Hematopoietic multipotent progenitor cell treated with erythropoietin and hydrocortisone succinate and interleukin-3 and kit ligand, for 6 days (in vitro differentiated cells): ENCODE results near the gene KLK14.

Source experiments
- DNase-seq: peaks from one replicate; pipeline ENCODE4 v3.0.0-alpha.2; 2015

KLK14 gene

DNA sequence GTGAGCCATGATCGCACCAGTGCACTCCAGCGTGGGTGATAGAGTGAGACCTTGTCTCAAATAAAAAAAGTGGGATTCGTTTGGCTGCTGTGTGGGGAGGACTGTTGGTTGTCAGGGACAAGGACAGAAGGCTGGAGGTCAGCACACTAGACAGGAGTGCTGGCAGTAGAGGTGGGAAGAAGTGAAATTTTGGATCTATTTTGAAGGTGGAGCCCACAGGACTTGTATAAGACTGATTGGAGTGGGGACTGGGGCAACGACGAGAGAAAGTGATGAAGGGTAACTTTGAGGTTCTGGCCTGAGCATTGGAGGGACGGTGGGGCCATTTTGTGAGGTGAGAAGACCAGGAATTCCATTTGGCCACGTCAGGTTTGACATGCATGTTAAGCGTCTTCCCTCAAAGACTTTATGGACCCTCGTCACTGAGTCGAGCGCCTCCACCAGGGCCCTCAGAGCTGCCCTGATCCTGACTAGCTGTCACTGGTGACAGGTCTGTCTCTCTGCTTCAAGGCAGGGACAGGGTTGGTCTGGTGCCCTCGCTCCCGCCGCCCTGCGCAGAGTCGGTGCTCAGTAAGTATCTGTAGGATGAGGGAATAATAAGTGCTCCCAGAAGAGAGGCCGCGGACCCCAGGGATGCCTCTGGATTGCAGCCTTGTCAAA is 24.8 kb upstream of the KLK14 start:
- DNase-seq, result no peak

DNA sequence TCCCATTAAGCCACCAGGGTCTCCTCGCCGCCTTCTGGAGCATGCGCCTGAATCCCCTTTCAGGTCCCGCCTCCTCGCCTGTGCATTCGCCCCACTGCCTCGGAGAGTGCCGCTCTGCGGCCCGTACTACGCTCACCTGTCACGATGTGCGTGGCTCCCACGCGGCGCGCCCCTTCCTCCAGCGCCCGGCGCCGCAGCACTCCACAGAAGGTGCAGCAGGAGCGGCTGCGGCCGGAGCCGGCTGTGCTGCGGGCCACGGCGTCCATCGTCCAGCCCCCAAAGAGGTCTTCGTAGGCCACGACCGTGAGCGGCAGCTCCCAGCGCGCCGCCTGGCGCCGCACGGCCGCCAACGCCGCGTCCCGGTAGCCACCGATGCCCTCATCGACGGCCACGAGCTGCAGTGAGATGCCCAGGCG is 21.2 kb upstream of the KLK14 start:
- no peak for DNase-seq

DNA sequence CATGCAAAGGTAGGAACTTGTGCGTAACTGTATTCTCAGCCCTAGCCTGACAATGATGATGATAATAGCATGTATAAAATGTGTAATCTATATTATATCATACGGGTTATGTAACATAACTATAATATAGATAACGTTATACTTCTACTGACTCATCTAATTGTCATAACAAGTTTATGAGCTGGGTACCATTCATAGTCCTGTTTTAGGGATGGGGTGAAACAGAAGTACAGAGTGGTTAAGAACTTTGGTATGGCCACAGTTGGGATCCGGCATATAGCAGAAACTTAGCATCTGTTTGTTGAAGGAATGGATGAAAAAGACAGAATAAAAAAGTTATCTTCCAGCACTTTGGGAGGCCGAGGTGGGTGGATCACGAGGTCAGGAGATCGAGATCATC is 20.3 kb upstream of the KLK14 start:
- no peak for DNase-seq

DNA sequence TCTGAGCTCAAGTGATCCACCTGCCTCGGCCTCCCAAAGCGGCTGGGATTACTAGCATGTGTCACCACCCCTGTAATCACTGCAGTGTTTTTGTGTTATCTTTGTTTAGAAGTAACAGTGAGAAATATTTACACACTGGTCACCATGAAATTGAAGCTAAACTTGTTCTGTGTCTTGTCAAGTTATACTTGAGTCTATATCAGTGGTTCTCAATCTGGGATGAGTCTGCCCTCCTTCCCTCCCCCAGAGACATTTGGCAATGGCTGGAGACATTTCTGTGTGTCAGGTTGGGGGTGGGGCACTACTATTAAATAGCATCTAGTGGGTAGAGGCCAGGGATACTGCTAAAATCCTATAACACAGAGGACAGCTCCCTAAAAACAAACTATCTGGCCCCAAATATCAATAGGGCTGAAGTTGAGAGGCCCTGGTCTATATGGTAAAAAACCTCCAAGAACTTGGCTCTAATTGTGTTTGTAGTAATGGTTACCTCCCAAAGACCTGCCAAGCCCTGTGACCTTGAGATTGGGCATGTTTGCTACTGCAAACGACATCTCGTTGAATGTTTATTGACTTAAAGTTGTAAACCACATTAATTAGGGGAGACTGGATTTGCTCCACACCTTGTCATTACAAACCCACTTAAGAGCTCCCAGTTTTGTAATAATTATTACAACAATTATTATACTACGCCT is 18.6 kb upstream of the KLK14 start:
- no peak for DNase-seq

DNA sequence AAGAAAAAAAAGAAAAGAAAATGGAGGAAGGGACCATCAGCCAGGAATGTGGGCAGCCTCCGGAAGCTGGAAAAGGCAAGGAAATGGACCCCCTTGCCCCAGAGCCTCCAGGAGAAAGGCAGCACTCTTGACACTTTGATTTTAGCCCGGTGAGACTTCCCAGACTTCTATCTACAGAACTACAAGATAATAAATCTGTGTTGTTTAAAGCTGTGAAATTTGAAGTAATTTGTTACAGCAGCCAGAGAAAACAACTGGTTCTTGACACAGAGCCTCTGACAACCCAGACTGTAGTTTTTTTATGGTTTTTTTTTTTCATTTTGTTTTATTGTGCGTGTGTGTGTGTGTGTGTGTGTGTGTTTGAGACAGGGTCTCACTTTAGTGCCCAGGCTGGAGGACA is 17.9 kb upstream of the KLK14 start:
- DNase-seq, result no peak

DNA sequence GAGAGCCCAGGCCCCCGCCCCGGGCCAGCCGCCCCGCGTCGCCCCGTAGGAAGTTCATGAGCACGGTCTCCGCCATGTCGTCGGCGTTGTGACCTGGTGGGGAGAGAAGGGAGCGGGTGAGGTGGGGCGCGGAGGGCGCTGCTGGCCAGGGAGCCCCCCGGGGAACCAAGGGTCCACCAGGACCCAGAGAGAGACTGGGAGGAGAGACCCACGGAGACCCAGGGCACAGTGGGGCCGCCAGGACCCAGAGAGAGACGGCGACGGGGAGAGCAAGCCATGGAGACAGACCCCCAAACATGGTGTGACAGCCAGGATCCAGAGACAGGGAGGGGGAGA is 16.3 kb upstream of the KLK14 start:
- no peak for DNase-seq

DNA sequence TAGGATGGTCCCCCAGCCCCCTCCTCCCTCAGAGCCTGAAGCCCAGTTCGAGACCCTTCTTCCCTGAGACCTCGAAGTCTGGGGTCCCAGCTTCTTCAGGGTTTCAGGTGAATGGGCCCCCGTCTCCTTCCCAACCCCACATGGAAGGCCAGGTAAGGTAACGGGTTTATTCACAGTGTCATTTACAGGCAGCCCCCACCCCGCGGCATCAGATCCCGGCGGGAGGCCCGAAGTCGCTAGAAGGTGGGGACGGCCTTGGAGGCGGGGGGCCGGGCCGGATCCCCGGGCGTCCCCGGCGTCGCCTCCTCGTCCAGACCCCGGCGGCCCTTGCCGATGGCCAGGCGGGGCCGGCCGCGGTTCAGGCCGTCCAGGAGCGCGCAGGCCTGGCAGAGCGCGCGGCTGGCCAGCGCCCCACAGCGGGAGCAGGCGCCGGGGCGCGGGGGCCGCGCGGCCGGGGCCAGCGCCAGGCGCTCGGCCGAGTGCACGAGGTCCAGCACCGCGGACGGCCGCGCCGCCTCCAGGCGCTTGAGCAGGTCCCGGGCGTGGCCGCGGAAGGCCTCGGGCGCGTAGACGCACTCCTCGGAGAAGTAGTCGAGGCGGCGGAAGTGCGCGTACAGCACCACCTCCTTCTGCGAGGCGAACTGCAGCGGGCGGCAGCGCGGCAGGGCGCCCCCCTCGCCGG is 15.8 kb upstream of the KLK14 start:
- peak; percentile 17 for DNase-seq

DNA sequence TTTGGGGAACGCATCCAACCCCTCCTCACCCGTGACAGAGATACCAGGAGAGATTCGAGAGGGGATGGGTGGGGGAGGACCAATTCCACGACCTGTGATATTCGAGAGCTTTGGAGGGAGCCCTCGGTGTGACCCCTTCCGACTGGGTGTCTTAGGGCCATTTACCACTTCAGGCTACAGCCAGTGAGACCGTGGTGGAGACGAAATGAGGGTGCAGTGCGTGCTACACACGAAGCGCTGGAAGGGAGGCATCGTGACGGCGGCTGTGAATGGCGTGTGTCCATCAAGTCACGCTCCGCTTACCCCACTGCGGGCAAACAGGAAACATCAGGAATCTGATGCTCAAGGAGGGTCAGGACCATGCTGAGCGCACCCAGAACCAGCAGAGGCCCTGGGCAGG is 15.1 kb upstream of the KLK14 start:
- no peak for DNase-seq

DNA sequence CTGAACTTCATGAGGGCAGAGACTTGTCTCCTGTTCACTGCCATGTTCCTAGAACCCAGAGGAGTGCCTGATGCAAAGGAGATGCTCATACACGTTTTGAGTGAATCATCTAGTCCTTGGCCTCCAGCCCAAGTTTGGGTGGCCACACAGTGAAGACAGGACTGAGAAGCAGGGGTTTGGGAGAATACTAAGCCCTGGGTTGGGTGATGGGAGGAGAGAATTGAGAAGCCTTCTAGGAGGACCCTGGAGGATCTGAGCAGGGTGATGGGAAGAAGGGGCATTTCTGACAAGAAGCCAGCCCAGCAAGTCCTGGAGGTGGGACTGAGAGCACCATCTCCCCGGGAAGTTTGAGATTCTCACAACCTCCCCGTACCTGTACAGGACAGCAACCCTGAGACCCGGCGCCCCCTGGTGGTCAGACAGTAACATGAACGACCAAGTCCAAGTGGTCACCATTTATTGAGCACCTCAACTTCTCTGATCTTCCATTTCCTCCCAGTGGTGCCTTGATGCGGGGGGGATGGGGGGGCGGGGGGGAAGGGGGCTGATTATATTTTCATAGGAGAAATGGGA is 14.6 kb upstream of the KLK14 start:
- peak; percentile 82 for DNase-seq

DNA sequence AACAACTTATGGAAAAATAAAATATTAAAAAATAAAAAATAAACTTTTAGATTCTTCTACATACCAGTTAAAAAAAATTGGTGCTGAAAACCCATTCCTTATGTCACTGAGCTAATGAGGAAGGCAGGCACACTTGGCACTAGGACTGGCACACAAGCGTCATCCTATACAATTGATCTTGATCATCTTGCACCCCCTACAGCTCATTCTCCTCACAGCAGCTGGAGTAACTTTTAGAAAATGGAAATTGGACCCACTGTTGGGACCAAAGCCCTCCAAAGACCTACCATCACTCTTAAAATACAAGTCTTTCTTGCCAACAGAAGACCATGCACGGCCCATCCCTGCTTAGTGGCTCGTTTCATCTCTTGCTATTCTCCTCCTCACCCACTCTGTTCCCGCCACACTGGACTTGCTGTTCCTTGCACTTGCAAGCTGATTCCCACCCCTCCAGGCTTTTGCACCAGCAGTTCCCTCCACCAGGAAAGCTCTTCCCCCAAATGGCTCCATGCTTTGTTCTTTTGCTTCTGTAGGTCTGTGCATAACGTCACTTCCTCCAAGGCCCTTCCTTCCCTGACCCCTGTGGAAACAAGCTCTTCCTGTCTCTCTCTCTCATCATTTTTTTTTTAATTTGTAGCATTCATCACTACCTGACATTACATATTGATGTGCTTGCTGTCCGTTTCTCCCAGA is 13.9 kb upstream of the KLK14 start:
- DNase-seq, result peak; percentile 56

DNA sequence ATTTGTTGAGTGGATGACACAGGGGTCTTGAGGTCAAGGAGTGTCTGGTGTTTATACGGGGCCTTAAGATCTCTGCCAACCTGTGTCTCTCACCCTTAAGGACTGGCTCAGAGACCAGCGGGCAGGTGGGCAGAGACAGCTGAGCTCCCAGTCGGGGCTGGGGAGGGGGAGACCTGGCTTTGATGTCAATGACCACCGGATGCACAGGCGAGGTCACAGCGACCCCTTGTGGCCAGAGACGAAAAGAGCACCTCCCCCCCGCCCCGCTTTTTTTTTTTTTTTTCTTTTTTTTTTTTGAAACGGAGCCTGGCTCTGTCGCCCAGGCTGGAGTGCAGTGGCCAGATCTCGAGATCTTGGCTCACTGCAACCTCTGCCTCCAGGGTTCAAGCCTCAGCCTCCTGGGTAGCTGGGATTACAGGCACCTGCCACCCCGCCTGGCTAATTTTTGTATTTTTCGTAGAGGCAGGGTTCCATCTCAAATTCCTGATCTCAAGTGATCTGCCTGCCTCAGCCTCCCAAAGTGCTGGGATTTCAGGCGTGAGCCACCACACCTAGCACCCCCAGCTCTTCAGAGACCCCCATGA is 12.1 kb upstream of the KLK14 start:
- peak; percentile 49 for DNase-seq

DNA sequence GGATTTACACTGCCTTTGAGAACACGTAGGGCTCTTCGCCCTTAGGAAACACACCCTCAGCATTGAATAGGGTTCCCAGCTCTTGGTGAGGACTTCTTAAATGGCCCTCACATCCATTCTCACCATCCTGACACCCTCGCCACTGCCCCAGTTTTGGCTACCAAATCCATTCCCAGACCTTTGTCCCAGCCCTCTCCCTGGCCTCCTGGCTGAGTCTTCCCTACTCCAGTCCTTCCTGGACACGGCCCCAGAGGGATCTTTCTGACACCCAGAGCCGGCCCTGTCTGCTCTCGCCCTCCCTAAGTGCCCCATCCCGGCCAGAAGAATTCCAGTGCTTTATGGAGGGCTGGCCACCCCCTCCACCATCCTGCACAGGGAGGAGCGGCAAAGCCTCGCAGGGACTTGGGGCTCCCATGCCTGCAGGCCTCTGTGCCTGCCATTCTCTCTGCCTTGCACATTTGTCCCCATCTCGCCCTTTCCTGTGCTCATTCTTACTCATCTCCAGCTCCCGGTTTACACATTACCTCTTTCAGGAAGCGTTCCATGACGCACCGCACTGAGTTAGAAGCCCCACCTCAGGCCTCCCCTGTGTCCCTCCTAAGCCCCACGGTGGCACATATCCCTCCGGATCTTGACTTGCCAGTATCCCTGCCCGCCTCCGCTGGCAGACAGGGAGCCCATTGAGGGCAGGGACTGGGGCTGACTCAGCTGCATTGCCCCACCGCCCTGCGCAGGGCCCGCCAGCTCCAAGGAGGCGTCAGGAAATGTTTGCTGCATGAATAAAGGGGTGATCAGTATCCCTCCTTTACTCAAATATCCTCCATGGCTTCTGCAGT is 11.0 kb upstream of the KLK14 start:
- no peak for DNase-seq

DNA sequence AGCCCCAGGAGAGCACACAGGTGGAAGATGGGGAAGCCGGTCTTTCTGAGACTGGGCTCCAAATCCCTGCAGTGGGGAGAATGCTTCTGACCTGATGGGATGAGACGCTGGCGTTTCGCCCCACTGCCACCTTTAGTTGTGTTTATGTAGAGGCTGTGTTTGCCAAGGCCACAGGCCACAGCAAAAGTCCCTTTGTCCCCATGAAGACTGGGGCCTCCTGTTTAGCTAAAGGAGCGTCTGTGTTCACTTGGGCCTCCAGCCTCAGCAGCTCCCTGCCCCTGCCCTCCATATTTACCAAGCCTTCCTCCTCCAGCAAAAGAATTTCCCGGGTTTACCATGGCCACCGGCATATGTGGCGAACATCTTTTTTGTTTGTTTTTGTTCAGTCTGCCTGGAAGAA is 10.4 kb upstream of the KLK14 start:
- DNase-seq, result no peak

DNA sequence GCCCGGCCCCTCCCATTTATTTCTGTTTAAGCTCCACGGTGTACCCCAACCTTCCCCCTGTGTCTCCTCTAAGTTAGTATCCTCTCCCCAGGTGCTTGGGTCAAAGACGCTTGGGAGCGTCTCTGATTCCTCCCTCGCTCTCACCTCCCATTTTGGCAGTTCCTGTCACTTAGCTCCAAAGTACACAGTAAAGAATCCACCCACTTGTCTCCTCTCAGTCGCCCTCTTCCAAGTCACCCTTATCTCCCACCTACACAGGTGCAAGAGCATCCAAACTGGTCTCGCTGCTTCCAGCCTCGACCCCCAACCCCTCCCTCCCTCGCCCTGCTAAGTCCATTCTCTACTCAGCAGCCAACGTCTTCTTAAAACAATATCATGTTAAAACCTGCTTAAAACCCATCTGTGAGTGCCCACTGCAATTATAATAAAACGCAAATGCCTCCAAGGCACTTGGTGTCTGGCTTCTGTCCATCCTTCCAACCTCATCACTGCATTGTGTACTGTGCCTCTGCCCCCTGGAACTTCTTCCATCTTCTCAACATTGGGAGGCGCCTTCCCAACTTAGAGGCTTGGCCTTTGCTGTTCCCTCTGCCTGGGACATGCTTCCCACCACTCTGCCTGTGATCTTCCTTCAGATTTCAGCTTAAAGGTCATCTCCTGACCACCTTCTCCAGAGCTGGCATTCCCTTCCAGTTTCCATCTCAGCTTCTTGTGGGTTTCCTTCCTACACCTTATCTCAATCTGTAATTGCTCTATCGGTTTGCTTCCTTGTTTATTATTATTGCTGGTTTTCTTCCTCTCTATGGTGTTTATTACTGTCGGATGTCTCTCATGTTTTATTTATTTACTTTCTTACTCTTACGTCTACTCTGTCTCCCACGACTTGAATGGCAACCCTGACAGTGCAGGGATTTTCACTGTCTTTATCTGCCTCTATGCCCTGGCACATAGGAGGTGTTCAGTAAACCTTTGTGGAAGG is 9.5 kb upstream of the KLK14 start:
- DNase-seq, result no peak

DNA sequence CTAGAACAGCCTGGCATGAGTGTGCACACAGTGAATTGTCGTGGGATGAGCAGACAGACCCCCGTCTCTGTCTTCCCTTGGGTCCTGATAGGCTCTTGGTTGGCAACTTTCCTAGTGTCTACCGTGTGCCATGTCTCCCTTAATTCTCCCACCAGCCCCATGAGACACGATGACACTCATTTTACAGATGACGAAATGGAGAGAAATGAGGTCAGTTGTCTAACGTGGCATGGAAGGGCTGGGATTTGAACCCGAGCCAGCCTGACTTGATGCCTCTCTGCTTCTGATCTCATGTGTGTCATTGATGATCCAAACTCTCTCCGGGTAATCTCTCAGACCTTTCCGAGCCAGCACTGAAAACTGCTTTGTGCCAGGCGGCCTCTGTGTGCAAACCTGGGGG is 8.4 kb upstream of the KLK14 start:
- DNase-seq, result no peak

DNA sequence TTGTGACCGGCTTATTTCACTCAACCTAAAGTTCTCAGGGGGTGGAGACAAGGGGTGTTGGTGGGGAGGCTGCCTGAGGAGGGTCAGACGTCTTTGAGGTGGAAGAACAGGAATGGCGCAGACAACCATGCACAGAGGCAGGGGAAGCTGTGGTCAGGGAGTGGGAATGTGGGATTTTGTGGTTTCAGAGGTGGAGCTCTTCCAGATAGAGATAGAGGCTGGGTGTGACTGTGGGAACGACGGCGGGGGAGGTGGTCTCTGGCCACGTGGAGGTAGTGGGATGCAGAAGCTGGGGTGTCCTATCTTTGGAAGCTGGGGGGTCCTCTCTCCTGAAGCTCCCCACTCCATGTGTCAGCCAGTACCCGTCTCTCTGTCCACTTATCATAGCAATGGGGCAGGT is 7.8 kb upstream of the KLK14 start:
- DNase-seq, result no peak

DNA sequence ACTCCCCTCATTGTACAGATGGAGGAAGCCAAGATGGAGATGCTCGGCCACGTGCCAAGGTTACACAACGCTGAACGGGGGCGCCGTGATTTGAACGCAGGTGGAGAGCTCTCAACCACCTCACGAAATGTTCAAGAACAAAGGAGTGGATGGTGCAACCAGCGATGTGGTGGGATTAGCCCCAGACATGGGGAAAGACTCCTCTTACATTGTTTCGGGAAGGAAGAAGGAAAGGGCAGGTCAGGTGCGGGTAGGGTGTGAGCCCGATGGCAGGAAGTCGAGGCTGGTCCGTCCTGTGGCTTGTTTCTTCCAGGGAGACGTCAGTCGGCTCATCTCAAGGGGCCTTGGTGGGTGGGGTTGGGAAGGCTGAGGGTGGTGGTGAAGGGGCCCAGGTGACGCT is 7.1 kb upstream of the KLK14 start:
- DNase-seq, result no peak

DNA sequence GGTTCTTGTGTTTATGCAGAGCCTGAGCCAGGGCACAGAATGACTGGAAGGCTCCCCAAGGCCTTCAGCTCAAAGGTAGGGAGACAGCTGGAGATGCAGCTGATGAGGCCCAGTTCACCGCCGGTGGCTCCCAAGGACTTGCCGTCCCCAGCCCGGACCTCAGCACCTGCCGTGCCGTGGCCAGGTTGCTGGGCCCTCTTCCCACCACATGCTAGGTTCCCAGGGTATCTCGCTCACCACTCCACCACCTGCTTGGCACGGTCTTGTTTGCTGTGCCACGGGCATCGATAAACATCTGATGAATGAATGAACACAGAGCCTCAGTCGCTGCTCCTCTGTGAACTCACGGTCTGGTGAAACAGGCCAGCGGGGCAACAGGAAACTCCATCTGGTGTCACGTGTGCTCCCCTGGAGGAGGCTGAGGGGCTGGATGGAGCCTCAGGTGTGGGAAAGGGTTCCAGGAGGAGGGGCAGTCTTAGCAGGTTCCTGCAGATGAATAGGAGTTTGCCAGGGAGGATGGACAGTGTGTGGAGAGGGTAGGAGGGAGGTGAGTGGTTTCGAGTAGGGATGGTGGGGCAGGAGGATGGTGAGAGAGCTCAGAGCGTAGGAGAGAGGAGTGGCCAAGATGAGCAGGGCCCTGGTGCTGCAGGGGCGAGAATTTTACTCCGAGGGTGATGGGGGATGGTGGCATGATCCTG is 3.6 kb upstream of the KLK14 start:
- DNase-seq, result no peak

DNA sequence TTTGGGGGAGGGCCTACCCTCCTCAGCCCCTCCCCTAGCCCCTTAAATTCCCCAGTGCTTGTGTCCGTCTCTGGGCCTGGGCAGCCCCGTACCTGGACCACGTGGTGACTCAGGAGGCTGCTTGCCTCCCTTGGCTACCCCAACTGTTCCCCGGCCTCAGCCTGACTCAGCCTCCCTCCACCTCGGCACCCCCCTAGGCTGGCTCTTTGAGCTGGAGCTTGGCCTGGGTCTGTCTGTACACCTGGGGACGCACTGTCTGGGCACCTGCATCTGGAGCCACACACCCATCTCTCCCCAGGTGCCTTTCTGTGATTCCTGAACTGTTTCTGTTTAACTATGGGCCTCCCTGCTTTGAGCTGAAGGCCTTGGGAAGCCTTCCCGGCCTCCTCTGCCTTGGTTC is 1.8 kb upstream of the KLK14 start:
- no peak for DNase-seq

DNA sequence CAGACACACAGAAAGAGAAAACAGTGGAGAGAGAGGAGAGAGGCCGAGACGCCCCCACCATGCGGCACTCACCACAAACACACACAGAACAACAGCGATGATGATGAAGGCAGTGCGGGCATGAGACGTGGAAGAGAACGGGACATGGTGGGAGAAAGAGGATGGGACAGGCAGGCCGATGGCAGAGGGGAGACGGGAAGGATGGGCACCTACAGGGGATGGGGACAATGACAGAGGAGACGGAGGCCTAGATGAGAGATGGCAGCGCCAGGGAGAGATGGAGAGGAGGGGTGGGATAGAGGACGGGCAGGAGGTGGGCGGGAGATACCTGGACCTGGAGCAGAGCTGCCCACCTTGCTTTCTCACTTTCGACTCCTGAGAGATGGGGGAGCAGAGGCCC is 1.1 kb upstream of the KLK14 start:
- no peak for DNase-seq
